WERI-Rb-1 (cell line): ENCODE results near the gene SHISAL1.

ENCODE experiments used
- DNase-seq: peaks from one replicate; pipeline ENCODE4 v3.0.0-alpha.2; 2020
- H3K27ac ChIP-seq: fragments of 250-450 bp; sonication (Bioruptor Pico); 2 replicates; pipeline ENCODE4 v1.5.1; 2020; ENCODE audit warnings: mild to moderate bottlenecking, moderate library complexity
- H3K27me3 ChIP-seq: fragments of 250-450 bp; sonication (Bioruptor Pico); 2 replicates; pipeline ENCODE4 v1.5.1; 2021; ENCODE audit warnings: mild to moderate bottlenecking, low read depth, moderate library complexity; ENCODE audit not compliant: insufficient read depth, severe bottlenecking
- H3K36me3 ChIP-seq: fragments of 250-450 bp; sonication (Bioruptor Pico); 2 replicates; pipeline ENCODE4 v1.5.1; 2020; ENCODE audit warnings: mild to moderate bottlenecking, moderate library complexity
- H3K4me3 ChIP-seq: 2 replicates; pipeline ENCODE4 v1.5.1; 2011; ENCODE audit warnings: low read depth, mild to moderate bottlenecking, control low read depth, low read length
- H3K9me3 ChIP-seq: fragments of 250-450 bp; sonication (Bioruptor Pico); 2 replicates; pipeline ENCODE4 v1.5.1; 2021; ENCODE audit warnings: mild to moderate bottlenecking, moderate library complexity; ENCODE audit not compliant: severe bottlenecking
- TF ChIP-seq, protein P1 (sequence below): IDR thresholded peaks from 2 replicates; pipeline ENCODE4 v1.5.1; 2011; ENCODE audit warnings: low read depth, mild to moderate bottlenecking, control low read depth, inconsistent platforms, low read length

Gene SHISAL1

DNA sequence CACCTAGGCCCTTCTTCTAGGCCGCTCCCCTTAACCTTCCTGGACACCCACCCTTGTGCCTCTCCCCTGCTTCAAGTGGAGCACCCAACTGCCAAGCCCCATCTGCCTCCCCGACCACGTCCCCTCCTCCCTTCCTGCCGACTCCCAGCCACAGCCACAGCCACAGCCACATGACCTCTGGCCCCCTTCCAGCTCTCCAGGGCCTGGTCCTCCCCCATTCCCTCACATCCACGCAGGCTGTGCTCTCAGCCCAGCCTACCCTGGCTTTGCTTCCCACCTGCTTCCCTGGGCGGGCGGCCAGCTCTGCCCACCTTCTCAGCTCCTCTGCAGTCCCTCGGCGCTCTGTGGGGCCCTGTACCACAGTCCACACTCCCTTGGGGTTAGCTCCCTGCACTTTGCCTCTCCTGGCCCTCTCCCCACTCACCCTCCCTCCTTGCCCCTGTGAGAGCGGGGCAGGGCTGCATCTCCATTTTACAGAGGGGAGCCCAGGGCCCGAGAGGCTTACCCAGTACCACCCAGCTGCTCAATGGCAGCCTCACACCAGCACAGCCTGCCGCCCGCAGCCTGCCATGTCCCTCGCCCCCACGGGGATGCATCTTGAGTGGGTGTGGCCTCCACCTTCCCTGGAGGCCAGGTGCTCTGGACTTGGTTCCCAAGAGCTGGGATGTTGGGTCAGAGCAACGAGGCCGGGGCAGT is 111.7 kb downstream of the SHISAL1 start:
- Histone ChIP-seq H3K4me3 (no peak overlapping the region), H3K36me3 (no peaks in the 10 kb centered on the region)
- no peak for DNase-seq

DNA sequence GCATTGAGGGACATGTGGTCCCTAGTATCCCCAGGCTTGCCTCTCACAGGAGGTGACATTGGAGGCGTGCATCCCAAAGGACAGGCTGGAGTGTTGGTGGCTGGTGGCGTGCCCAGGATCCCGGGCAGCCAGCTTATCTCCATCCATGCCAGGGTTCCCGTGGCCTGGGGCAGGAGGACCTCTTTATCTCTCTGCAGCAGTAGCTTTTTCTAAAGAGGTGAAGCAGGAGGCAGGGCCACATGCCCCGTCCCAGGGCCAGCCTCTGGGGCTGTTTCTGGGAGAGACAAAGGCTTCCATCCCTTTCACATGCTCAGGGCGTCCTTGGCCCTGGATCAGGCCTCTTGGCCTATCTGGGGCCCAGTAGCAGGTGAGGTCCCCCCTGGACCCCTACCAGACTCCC is 112.3 kb downstream of the SHISAL1 start:
- no peaks in the 10 kb centered on the region for H3K36me3 ChIP-seq
- DNase-seq, result no peak
- H3K4me3 ChIP-seq, result no peak overlapping the region
- no peaks in the 10 kb centered on the region for H3K27me3 ChIP-seq
- H3K27ac ChIP-seq, result no peak overlapping the region
- H3K9me3 ChIP-seq, result no peaks in the 10 kb centered on the region
- TF ChIP-seq, protein P1, sequence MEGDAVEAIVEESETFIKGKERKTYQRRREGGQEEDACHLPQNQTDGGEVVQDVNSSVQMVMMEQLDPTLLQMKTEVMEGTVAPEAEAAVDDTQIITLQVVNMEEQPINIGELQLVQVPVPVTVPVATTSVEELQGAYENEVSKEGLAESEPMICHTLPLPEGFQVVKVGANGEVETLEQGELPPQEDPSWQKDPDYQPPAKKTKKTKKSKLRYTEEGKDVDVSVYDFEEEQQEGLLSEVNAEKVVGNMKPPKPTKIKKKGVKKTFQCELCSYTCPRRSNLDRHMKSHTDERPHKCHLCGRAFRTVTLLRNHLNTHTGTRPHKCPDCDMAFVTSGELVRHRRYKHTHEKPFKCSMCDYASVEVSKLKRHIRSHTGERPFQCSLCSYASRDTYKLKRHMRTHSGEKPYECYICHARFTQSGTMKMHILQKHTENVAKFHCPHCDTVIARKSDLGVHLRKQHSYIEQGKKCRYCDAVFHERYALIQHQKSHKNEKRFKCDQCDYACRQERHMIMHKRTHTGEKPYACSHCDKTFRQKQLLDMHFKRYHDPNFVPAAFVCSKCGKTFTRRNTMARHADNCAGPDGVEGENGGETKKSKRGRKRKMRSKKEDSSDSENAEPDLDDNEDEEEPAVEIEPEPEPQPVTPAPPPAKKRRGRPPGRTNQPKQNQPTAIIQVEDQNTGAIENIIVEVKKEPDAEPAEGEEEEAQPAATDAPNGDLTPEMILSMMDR, result no peak

More for the DNA sequence above, 111.7 kb downstream of the SHISAL1 start:
- H3K27me3 ChIP-seq, result no peaks in the 10 kb centered on the region
- H3K27ac ChIP-seq, result no peak overlapping the region
- TF ChIP-seq, protein P1, result no peak
- H3K9me3 ChIP-seq, result no peaks in the 10 kb centered on the region

DNA sequence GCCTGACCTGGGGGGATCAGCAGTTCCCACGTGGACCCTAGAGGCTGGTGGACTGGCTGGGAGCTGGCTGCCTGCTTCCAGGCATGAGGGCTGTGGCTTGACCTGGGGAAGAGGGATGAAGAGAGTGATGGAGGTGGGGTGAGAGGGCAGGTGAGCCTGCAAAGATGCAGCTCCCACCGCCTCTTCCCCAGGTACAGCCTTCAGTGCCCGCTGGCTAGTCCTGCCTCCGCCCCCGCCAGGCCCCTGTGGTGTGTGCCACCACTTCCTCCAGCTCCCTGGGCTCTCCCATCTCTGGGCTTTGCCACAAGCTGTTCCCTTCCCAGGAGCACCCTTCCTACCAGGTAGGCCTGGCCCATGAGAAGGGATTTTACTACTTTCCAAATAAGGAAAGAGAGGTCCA is 112.9 kb downstream of the SHISAL1 start:
- no peak overlapping the region for H3K4me3 ChIP-seq
- no peak for DNase-seq
- H3K9me3 ChIP-seq, result no peaks in the 10 kb centered on the region
- H3K27me3 ChIP-seq, result no peaks in the 10 kb centered on the region
- no peak overlapping the region for H3K27ac ChIP-seq
- TF ChIP-seq, protein P1, result no peak
- H3K36me3 ChIP-seq, result no peaks in the 10 kb centered on the region

DNA sequence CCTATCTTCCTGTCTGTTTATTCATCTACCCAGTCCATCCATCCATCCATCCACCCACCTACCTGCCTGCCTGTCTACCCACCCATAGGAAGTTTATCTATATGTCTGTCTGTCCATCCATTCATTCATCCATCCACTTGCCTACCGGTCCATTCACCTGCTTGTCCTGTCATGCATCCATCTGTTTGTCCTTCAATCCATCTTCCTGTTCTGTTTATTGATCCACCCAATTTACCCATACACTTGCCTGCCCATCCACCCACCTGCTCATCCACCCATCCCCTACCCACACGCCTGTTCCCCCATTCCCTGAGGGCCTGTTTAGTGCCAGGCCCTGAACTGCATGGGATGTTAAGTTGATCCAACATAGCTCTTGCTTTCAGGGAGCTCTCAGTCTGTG is 113.6 kb downstream of the SHISAL1 start:
- Histone ChIP-seq H3K9me3 (no peaks in the 10 kb centered on the region), H3K27me3 (no peaks in the 10 kb centered on the region), H3K36me3 (no peaks in the 10 kb centered on the region), H3K27ac (no peak overlapping the region), H3K4me3 (no peak overlapping the region)
- TF ChIP-seq, protein P1, result no peak
- DNase-seq, result no peak

DNA sequence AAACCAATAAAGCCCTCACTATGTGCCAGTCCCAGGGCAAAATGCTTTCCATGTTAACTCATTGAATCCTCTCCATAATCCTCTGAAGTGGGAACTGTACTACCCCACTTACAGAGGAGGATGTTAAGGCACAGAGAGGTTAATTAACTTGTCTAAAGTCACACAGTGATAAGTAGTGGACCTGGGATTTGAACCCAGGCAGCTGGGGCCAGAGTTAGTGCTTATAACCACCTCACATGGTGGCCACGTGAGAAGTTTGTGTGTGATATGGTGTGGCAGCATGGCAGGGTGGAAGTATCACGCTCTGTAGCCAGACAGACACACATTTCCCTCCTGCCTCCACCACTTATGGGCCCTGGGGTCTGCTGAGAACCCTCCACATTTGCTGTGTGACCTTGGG is 115.5 kb downstream of the SHISAL1 start:
- DNase-seq, result no peak
- Histone ChIP-seq H3K27me3 (no peaks in the 10 kb centered on the region), H3K36me3 (no peaks in the 10 kb centered on the region), H3K27ac (no peak overlapping the region), H3K4me3 (no peak overlapping the region), H3K9me3 (no peaks in the 10 kb centered on the region)
- TF ChIP-seq, protein P1, result no peak

DNA sequence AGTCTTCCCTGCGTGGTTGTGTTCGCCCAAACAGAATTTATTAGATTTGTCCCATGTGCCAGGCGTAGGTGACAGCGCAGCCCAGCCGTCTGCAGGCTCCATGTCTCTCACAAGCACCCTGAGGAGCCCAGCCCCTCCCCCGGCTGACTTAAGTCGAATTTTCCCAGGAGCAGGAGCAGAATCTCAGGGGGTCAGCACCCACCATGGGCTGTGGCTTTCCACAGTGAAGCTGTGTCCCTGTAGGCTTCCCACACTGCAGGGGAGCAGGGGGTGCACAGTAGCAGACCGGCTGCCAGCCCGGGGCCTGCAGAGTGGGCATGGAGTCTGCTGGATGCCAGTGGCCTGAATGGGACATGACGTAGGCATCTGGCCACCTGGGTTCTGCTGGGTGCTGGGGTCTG is 116.0 kb downstream of the SHISAL1 start:
- no peaks in the 10 kb centered on the region for H3K27me3 ChIP-seq
- H3K9me3 ChIP-seq, result peaks cover 2% of the 10 kb centered on the region
- no peaks in the 10 kb centered on the region for H3K36me3 ChIP-seq
- no peak overlapping the region for H3K4me3 ChIP-seq
- DNase-seq, result no peak
- TF ChIP-seq, protein P1, result no peak
- H3K27ac ChIP-seq, result no peak overlapping the region
